ENCODE data around the gene NAA15. TPM values are rescaled to one million over a fixed set of nuclear protein-coding genes. Genes with fewer than 3 reads are reported as not detected.

NAA15 gene
- polyA plus RNA-seq, 3 donors: 5.2 to 20.2 (median 8.8) TPM

DNA sequence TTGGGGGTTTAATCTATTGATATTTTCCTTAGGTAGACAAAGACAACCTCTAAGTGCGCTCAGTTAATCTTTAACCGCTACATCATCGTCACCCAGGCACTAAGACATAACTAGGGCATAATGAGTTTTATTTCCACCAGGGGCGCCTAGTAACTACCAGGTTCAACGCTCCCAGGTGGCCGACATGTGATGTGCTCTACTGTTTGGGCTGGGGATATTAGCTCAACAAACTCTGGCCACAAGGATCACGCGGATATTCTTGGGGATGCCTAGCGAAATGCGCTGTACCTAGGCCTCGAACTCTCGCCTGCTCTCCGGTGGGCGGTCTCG is 151.7 kb downstream of the NAA15 start:
- peaks cover 5 to 6% of the 10 kb centered on the region in 2 donors for H3K36me3 Mint-ChIP-seq
- H3K27me3 Mint-ChIP-seq (ENCODE audit: low read depth in 3 of 3): peaks cover 0 to 1% (median 0%) of the 10 kb centered on the region in 3 donors
- intact Hi-C loops (cut with micrococcal nuclease): loop anchor here (5.0 to 10.0 kb wide), 3 partner anchors 104 to 1262 kb away; partner anchors contain the start of gene SETD7 (in 1 of the 2)
- peaks cover 0 to 2% (median 0%) of the 10 kb centered on the region in 7 donors for H3K9me3 Mint-ChIP-seq
- H3K27ac Mint-ChIP-seq: peak overlapping the region; percentile 95 to 99 (median 98)
- peak overlapping the region; percentile 94 to 95 for H3K27ac ChIP-seq (ENCODE audit: low read depth in 1 of 2, low read length in 2 of 2)
- H3K9ac ChIP-seq (ENCODE audit: insufficient read depth, low read length, poor library complexity, severe bottlenecking): peak overlapping the region; percentile 89
- DNase-seq: peak in 1 of 3 donors; percentile 45
- no peaks in the 10 kb centered on the region for H3K27me3 ChIP-seq (ENCODE audit: control insufficient read depth in 2 of 2, insufficient read depth in 2 of 2, low read length in 2 of 2)
- H3K36me3 ChIP-seq (replicated peaks in 1 of 2; ENCODE audit: control insufficient read depth in 1 of 2, insufficient read depth in 2 of 2, low read length in 2 of 2): no peaks in the 10 kb centered on the region
- TF ChIP-seq, protein P1, sequence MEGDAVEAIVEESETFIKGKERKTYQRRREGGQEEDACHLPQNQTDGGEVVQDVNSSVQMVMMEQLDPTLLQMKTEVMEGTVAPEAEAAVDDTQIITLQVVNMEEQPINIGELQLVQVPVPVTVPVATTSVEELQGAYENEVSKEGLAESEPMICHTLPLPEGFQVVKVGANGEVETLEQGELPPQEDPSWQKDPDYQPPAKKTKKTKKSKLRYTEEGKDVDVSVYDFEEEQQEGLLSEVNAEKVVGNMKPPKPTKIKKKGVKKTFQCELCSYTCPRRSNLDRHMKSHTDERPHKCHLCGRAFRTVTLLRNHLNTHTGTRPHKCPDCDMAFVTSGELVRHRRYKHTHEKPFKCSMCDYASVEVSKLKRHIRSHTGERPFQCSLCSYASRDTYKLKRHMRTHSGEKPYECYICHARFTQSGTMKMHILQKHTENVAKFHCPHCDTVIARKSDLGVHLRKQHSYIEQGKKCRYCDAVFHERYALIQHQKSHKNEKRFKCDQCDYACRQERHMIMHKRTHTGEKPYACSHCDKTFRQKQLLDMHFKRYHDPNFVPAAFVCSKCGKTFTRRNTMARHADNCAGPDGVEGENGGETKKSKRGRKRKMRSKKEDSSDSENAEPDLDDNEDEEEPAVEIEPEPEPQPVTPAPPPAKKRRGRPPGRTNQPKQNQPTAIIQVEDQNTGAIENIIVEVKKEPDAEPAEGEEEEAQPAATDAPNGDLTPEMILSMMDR (IDR thresholded peaks at IDR 0.05): peak; percentile 64
- H3K4me3 Mint-ChIP-seq: peak overlapping the region; percentile 92 to 96
- H4K20me1 ChIP-seq (ENCODE audit: insufficient read depth, low read length): peaks cover 27% of the 10 kb centered on the region
- peak overlapping the region; percentile 74 to 98 (median 94) for H3K4me3 ChIP-seq (replicated peaks in 1 of 3; ENCODE audit: low read depth in 2 of 3, low read length in 3 of 3)
- under 1% methylated on average over 10 of the region's 15 CpGs for WGBS (ENCODE audit: insufficient coverage)
- H3K4me1 ChIP-seq (ENCODE audit: control insufficient read depth in 1 of 2, insufficient read depth in 2 of 2, low read length in 2 of 2): peaks cover 30 to 48% of the 10 kb centered on the region in 2 donors
- H2AFZ ChIP-seq (ENCODE audit: insufficient read depth, low read depth, low read length, poor library complexity, severe bottlenecking): peak overlapping the region; percentile 99
- H3K79me2 ChIP-seq (ENCODE audit: insufficient read depth, low read length): peaks cover 79% of the 10 kb centered on the region
- peaks cover 58% of the 10 kb centered on the region for H3K4me1 Mint-ChIP-seq
- no peaks in the 10 kb centered on the region for H3K9me3 ChIP-seq (replicated peaks in 1 of 2; ENCODE audit: control insufficient read depth in 1 of 2, insufficient read depth in 1 of 2, low read length in 2 of 2)
- peak overlapping the region; percentile 85 for H3K4me2 ChIP-seq (replicated peaks; ENCODE audit: extremely low read depth, low read length, poor library complexity, severe bottlenecking)

DNA sequence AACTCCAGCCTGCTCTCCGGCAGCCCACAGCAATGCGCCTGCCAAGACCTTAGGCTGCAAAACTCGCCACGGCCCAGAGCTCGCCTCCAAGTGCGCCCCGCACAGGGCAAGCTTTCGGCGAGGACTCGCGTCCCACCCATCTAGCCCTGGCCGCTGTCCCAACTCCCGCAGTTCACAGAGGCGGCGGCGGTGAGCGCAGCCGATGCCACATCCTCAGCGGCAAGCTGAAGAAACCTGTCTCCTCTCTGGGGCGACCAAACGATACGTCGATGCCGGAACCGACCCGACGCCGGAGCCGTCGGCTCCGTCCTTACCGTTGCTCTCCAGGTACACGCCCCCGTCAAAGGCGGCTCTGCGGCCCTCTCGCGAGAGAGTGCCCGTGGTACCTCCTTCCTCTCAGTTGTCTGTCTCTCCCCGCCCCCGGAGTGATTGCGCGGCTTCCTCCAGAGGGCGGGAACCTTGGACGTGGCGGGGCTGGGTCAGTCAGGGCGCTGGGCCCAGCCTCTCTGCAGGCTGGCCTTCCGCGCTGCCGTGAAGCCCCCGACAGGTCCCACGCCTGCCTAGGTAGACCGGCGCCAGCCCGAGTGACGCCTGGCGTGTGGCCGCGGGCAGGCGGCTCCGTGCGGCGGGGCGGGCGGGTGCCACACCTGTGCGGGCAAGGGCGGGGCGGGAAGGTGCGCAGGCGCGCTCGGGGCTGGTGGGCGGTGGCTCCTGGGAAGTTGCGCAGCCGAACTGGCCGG is 152.2 kb downstream of the NAA15 start:
- peaks cover 32% of the 10 kb centered on the region for H4K20me1 ChIP-seq (ENCODE audit: insufficient read depth, low read length)
- peaks cover 5 to 7% of the 10 kb centered on the region in 2 donors for H3K36me3 Mint-ChIP-seq
- H3K4me2 ChIP-seq (replicated peaks; ENCODE audit: extremely low read depth, low read length, poor library complexity, severe bottlenecking): peak overlapping the region; percentile 85
- peaks cover 0 to 2% (median 0%) of the 10 kb centered on the region in 7 donors for H3K9me3 Mint-ChIP-seq
- WGBS (ENCODE audit: insufficient coverage): under 1% methylated on average over 74 of the region's 76 CpGs
- no peaks in the 10 kb centered on the region for H3K9me3 ChIP-seq (replicated peaks in 1 of 2; ENCODE audit: control insufficient read depth in 1 of 2, insufficient read depth in 1 of 2, low read length in 2 of 2)
- intact Hi-C loops (cut with micrococcal nuclease): loop anchor here (5.0 to 10.0 kb wide), 3 partner anchors 104 to 1261 kb away; partner anchors contain the start of gene SETD7 (in 1 of the 2)
- peak overlapping the region; percentile 96 to 98 for H3K4me3 Mint-ChIP-seq
- H3K4me1 Mint-ChIP-seq: peaks cover 61% of the 10 kb centered on the region
- peaks cover 0 to 1% (median 0%) of the 10 kb centered on the region in 3 donors for H3K27me3 Mint-ChIP-seq (ENCODE audit: low read depth in 3 of 3)
- H3K9ac ChIP-seq (ENCODE audit: insufficient read depth, low read length, poor library complexity, severe bottlenecking): peak overlapping the region; percentile 89
- H3K79me2 ChIP-seq (ENCODE audit: insufficient read depth, low read length): peaks cover 80% of the 10 kb centered on the region
- H3K27me3 ChIP-seq (ENCODE audit: control insufficient read depth in 2 of 2, insufficient read depth in 2 of 2, low read length in 2 of 2): no peaks in the 10 kb centered on the region
- H2AFZ ChIP-seq (ENCODE audit: insufficient read depth, low read depth, low read length, poor library complexity, severe bottlenecking): peak overlapping the region; percentile 99
- peak overlapping the region; percentile 95 to 99 (median 98) for H3K27ac Mint-ChIP-seq
- TF ChIP-seq, protein P1 (IDR thresholded peaks at IDR 0.05): peak; percentile 30
- peak overlapping the region; percentile 74 to 98 (median 94) for H3K4me3 ChIP-seq (replicated peaks in 1 of 3; ENCODE audit: low read depth in 2 of 3, low read length in 3 of 3)
- peaks cover 0 to 3% of the 10 kb centered on the region in 2 donors for H3K36me3 ChIP-seq (replicated peaks in 1 of 2; ENCODE audit: control insufficient read depth in 1 of 2, insufficient read depth in 2 of 2, low read length in 2 of 2)
- peaks cover 30 to 48% of the 10 kb centered on the region in 2 donors for H3K4me1 ChIP-seq (ENCODE audit: control insufficient read depth in 1 of 2, insufficient read depth in 2 of 2, low read length in 2 of 2)
- peak; percentile 93 to 97 (median 94) for DNase-seq
- H3K27ac ChIP-seq (ENCODE audit: low read depth in 1 of 2, low read length in 2 of 2): peak overlapping the region; percentile 94 to 95
